Measurements from ENCODE around the gene PVR.

DNA sequence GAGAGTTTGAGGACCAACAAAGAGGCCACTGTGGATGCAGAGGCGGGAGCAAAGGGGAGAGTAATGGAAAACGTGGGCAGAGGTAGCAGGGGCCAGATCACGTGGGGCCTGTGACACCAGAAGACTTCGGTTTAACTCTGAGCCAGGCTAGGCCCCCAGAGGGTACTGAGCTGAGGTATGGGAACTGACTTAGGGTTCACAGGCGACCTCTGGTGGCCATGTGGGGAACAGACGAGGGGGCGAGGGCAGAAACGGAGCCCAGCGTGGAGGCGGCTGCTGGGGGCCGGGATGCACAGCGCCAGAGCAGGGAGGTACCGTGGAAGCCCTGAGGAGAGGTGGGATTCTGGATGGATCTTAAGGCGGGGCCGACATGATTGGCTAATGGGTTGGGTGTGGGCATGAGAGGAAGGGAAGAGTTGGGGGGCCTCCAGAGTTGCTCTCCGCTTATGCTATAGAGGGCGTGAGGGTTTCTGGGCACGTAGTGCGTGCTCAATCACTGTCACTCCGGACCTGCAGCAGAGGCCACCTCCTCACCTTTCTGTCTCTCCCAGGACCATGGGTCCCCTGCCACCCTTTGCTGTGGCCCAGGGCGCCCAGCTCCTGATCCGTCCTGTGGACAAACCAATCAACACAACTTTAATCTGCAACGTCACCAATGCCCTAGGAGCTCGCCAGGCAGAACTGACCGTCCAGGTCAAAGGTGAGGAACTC lies 13.7 kb downstream of the PVR start:
- TF ChIP-seq, protein P1, sequence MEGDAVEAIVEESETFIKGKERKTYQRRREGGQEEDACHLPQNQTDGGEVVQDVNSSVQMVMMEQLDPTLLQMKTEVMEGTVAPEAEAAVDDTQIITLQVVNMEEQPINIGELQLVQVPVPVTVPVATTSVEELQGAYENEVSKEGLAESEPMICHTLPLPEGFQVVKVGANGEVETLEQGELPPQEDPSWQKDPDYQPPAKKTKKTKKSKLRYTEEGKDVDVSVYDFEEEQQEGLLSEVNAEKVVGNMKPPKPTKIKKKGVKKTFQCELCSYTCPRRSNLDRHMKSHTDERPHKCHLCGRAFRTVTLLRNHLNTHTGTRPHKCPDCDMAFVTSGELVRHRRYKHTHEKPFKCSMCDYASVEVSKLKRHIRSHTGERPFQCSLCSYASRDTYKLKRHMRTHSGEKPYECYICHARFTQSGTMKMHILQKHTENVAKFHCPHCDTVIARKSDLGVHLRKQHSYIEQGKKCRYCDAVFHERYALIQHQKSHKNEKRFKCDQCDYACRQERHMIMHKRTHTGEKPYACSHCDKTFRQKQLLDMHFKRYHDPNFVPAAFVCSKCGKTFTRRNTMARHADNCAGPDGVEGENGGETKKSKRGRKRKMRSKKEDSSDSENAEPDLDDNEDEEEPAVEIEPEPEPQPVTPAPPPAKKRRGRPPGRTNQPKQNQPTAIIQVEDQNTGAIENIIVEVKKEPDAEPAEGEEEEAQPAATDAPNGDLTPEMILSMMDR (conservative IDR thresholded peaks at IDR 0.05; ENCODE audit: low read length) = peak; percentile 83
- no peak for TF ChIP-seq EZH2phosphoT487 (IDR thresholded peaks at IDR 0.05; ENCODE audit: borderline replicate concordance)

Measured in Loucy (cell line).